HG02970 (cell line): ENCODE measurements around the gene APOC3.
"Not testable (repeated sequence)": the region's sequence is repeated elsewhere in the genome, so short reads cannot be mapped to it uniquely, and the experiment has no call there.

Experiments
- ATAC-seq: cut with Tn5 transposase; IDR thresholded peaks from one replicate; pipeline ENCODE4 v1.9.1; 2021; ENCODE audit warnings: mild to moderate bottlenecking, moderate library complexity, moderate number of reproducible peaks; ENCODE audit not compliant: unreplicated experiment, low FRiP score

Gene APOC3

GRCh38 chr11:116828632-116829524, 829 bp upstream of the APOC3 start:
- no peak for ATAC-seq

GRCh38 chr11:116830184-116830912, 641 bp downstream of the APOC3 start:
- no peak for ATAC-seq

GRCh38 chr11:116831790-116832349, 2.2 kb downstream of the APOC3 start:
- no peak for ATAC-seq

GRCh38 chr11:116832350-116833290, 2.9 kb downstream of the APOC3 start:
- ATAC-seq: no peak

GRCh38 chr11:116833491-116833815, 3.7 kb downstream of the APOC3 start:
- no peak for ATAC-seq

GRCh38 chr11:116833816-116834534, 4.3 kb downstream of the APOC3 start:
- ATAC-seq: no peak

GRCh38 chr11:116834535-116835041, 4.9 kb downstream of the APOC3 start:
- not testable (repeated sequence) for ATAC-seq

- no peak for ATAC-seq
Observed at GRCh38 chr11:116835042-116835772, 5.5 kb downstream of the APOC3 start.

- ATAC-seq: peak; percentile 59
Observed at GRCh38 chr11:116835791-116836631, 6.3 kb downstream of the APOC3 start.

- no peak for ATAC-seq
Observed at GRCh38 chr11:116836632-116836991, 6.9 kb downstream of the APOC3 start.

GRCh38 chr11:116837231-116838091, 7.8 kb downstream of the APOC3 start, which contains the start of gene APOA1:
Gene APOA1 (minus strand): TSS chr11:116837622. CDS start chr11:116837387, 235 bp downstream.
- no peak for ATAC-seq

GRCh38 chr11:116838321-116839084, 8.8 kb downstream of the APOC3 start:
- no peak for ATAC-seq

GRCh38 chr11:116840224-116840745, 10.6 kb downstream of the APOC3 start:
- no peak for ATAC-seq

GRCh38 chr11:116840746-116841296, 11.1 kb downstream of the APOC3 start:
- ATAC-seq: no peak

- no peak for ATAC-seq
Observed at GRCh38 chr11:116842117-116842516, 12.4 kb downstream of the APOC3 start.

GRCh38 chr11:116842909-116843308, 13.2 kb downstream of the APOC3 start:
- ATAC-seq: no peak
